NCI-H1417 (cell line): ENCODE data around the gene CREB5.

ENCODE experiments used
- DNase-seq, 3 experiments: peaks; one replicate each; lab custom pipeline; 2025; lab: John Stamatoyannopoulos, UW

CREB5 gene

GRCh38 chr7:28682801-28683200 lies 270.5 kb downstream of the CREB5 start:
- no peak for DNase-seq

- DNase-seq = peak in 1 of 3 experiments; percentile 43
These were observed 272.4 kb downstream of the CREB5 start for GRCh38 chr7:28684650-28685241.

- no peak for DNase-seq
These were observed 272.9 kb downstream of the CREB5 start for GRCh38 chr7:28685242-28685643.

- DNase-seq = peak in 2 of 3 experiments; percentile 63 to 77
These were observed 273.5 kb downstream of the CREB5 start for GRCh38 chr7:28685644-28686417.

GRCh38 chr7:28686418-28686800 lies 274.1 kb downstream of the CREB5 start:
- DNase-seq = no peak

- no peak for DNase-seq
These were observed 275.2 kb downstream of the CREB5 start for GRCh38 chr7:28687537-28687936.

- DNase-seq = no peak
These were observed 275.9 kb downstream of the CREB5 start for GRCh38 chr7:28688174-28688573.

GRCh38 chr7:28688651-28689050 lies 276.3 kb downstream of the CREB5 start:
- no peak for DNase-seq

- no peak for DNase-seq
These were observed 283.3 kb downstream of the CREB5 start for GRCh38 chr7:28695300-28696295.

- DNase-seq = no peak
These were observed 285.7 kb downstream of the CREB5 start for GRCh38 chr7:28697913-28698563.

GRCh38 chr7:28698840-28699239 lies 286.5 kb downstream of the CREB5 start:
- no peak for DNase-seq

GRCh38 chr7:28700096-28700495 lies 287.8 kb downstream of the CREB5 start:
- peak in 1 of 3 experiments; percentile 17 for DNase-seq

GRCh38 chr7:28700790-28701203 lies 288.5 kb downstream of the CREB5 start:
- DNase-seq = peak in 2 of 3 experiments; percentile 36 to 61

GRCh38 chr7:28701731-28702130 lies 289.4 kb downstream of the CREB5 start:
- no peak for DNase-seq

- DNase-seq = no peak
These were observed 289.9 kb downstream of the CREB5 start for GRCh38 chr7:28702171-28702570.

- DNase-seq = no peak
These were observed 290.9 kb downstream of the CREB5 start for GRCh38 chr7:28703037-28703765.

- DNase-seq = no peak
These were observed 292.4 kb downstream of the CREB5 start for GRCh38 chr7:28704706-28705105.

GRCh38 chr7:28705350-28705749 lies 293.0 kb downstream of the CREB5 start:
- DNase-seq = no peak

GRCh38 chr7:28706584-28706983 lies 294.3 kb downstream of the CREB5 start:
- no peak for DNase-seq

GRCh38 chr7:28707291-28707690 lies 295.0 kb downstream of the CREB5 start:
- DNase-seq = no peak
